ENCODE data around the gene KDF1. TPM values are rescaled to one million over a fixed set of nuclear protein-coding genes. Genes with fewer than 3 reads are reported as not detected.

The KDF1 gene
- total RNA-seq, 3 donors from 2014 or later = 10.1 to 27.0 (median 20.4) TPM

- ATAC-seq (no peak), DNase-seq (no peak)
- intact Hi-C loops (cut with DNase I, micrococcal nuclease) = no loop called here
Measured at GRCh38 chr1:26900815-26901511, 59.3 kb downstream of the KDF1 start.

GRCh38 chr1:26900001-26900814 is 60.1 kb downstream of the KDF1 start, which contains the start of gene GPATCH3:
Gene GPATCH3, minus strand, starts transcription at chr1:26900467. Its CDS starts 25 bp downstream, at chr1:26900442.
- ATAC-seq (peak; percentile 94), DNase-seq (peak; percentile 91 to 96 (median 93))
- Histone ChIP-seq H3K4me1 (ENCODE audit: low read depth) (peaks cover 21% of the 10 kb centered on the region), H3K9me3 (no peaks in the 10 kb centered on the region), H3K36me3 (ENCODE audit: low read depth) (no peaks in the 10 kb centered on the region), H3K4me3 (peak within 1 kb of the TSS; percentile 67)
- intact Hi-C loops (cut with DNase I, micrococcal nuclease) = no loop called here
- TF ChIP-seq CTCF (IDR thresholded peaks at IDR 0.05) = no peak

More at GRCh38 chr1:26900815-26901511, 59.3 kb downstream of the KDF1 start:
- Histone ChIP-seq H3K9me3 (no peaks in the 10 kb centered on the region), H3K4me3 (peak overlapping the region; percentile 67), H3K4me1 (ENCODE audit: low read depth) (peaks cover 26% of the 10 kb centered on the region), H3K36me3 (ENCODE audit: low read depth) (no peaks in the 10 kb centered on the region)
- no peak for TF ChIP-seq CTCF (IDR thresholded peaks at IDR 0.05)

Other genes starting within 250 kb of the KDF1 start
- 10 to 100 TPM; 16.5 to 22.3 (median 17.5) TPM for gene PIGV, start 172.5 kb downstream of the KDF1 start, total RNA-seq
- 10 to 100 TPM; 22.8 to 30.5 (median 26.9) TPM for gene ZDHHC18, start 133.8 kb downstream of the KDF1 start, total RNA-seq
- 100 to 1,000 TPM; 124 to 282 (median 191) TPM for gene SFN, start 97.3 kb downstream of the KDF1 start, total RNA-seq
- gene GPN2, start 70.2 kb downstream of the KDF1 start, total RNA-seq = 10 to 100 TPM; 25.4 to 37.2 (median 27.0) TPM
- 10 to 100 TPM; 14.0 to 17.5 (median 14.5) TPM for gene GPATCH3, start 60.0 kb downstream of the KDF1 start, total RNA-seq
- gene NR0B2, start 46.5 kb downstream of the KDF1 start, total RNA-seq = under 1 TPM in 2 of 3 donors, not detected in 1; 0.43 to 0.52 TPM
- gene NUDC, start 38.7 kb downstream of the KDF1 start, total RNA-seq = 10 to 100 TPM; 36.2 to 83.5 (median 43.1) TPM
- gene TRNP1, start 33.2 kb upstream of the KDF1 start, total RNA-seq = 10 to 100 TPM in 1 of 3 donors, 1 to 10 TPM in 2; 1.0 to 16.8 (median 3.0) TPM
- 10 to 100 TPM in 1 of 3 donors, 1 to 10 TPM in 1, under 1 TPM in 1; 0.43 to 29.7 (median 5.7) TPM for gene TENT5B, start 52.4 kb upstream of the KDF1 start, total RNA-seq
- 100 to 1,000 TPM in 1 of 3 donors, 10 to 100 TPM in 2; 77.9 to 126 (median 84.1) TPM for gene SLC9A1, start 194.7 kb upstream of the KDF1 start, total RNA-seq

Measured in mucosa of descending colon (tissue), 3 donors.